T-cell (primary cell): ENCODE results near the gene SERPINE1. TPM values are rescaled to one million over a fixed set of nuclear protein-coding genes. Genes with fewer than 3 reads are reported as not detected.
"Not testable (repeated sequence)": the region's sequence is repeated elsewhere in the genome, so short reads cannot be mapped to it uniquely, and the experiment has no call there.

Experiments used
- ATAC-seq, 4 experiments: fragments of 200-7000 bp in 3 of 4; fragments of 150-1000 bp in 1 of 4; cut with Tn5 transposase; replicated peaks in 1 of 4; 1 replicate in 3 of 4; 2 replicates in 1 of 4; pipeline ENCODE4 v1.10.0; 2021; ENCODE audit warnings: moderate library complexity in 3 of 4, mild to moderate bottlenecking in 2 of 4, moderate number of reproducible peaks in 1 of 4
- CTCF ChIA-PET, 2 donors: fragments of 300-600 bp; sonication (Branson Sonifier 250); formaldehyde crosslinking; loops; one replicate each; lab custom pipeline; 2022; ENCODE audit warnings: antibody characterized with exemption in 2 of 2; lab: Charles Lee
- POLR2A ChIA-PET, 2 donors: fragments of 300-600 bp; sonication (Branson Sonifier 250); formaldehyde crosslinking; loops; one replicate each; lab custom pipeline; 2022; ENCODE audit warnings: antibody characterized with exemption in 2 of 2; lab: Charles Lee
- DNase-seq, 35 experiments: peaks; one replicate each; pipeline versions ENCODE4 v3.0.0 to v3.0.0-alpha.2; 2013 to 2023
- H3K27ac ChIP-seq: one replicate; pipeline ENCODE4 v1.5.1; 2013; ENCODE audit warnings: low read length
- H3K27me3 ChIP-seq, 2 experiments: replicated peaks in 1 of 2; 1 replicate in 1 of 2; 2 replicates in 1 of 2; pipeline versions ENCODE4 v1.6.1 to v1.7.0; 2013; ENCODE audit warnings: low read length in 1 of 2, mixed read lengths in 1 of 2; ENCODE audit not compliant: control insufficient read depth in 2 of 2, insufficient read depth in 2 of 2; ENCODE audit errors: extremely low read depth in 1 of 2
- H3K36me3 ChIP-seq, 2 donors: 1 replicate in 1 of 2; 2 replicates in 1 of 2; pipeline versions ENCODE4 v1.6.1 to v1.7.0; 2013; ENCODE audit warnings: low read length in 1 of 2; ENCODE audit not compliant: control insufficient read depth in 2 of 2, insufficient read depth in 1 of 2; ENCODE audit errors: extremely low read depth in 1 of 2
- H3K4me1 ChIP-seq, 2 experiments: 1 replicate in 1 of 2; 2 replicates in 1 of 2; pipeline versions ENCODE4 v1.6.1 to v1.7.0; 2013; ENCODE audit warnings: low read length in 2 of 2, mixed read lengths in 1 of 2; ENCODE audit not compliant: insufficient read depth in 2 of 2, control insufficient read depth in 1 of 2; ENCODE audit errors: extremely low read depth in 1 of 2
- H3K4me3 ChIP-seq, 2 donors: 1 replicate in 1 of 2; 2 replicates in 1 of 2; pipeline versions ENCODE4 v1.5.1 to v1.7.0; 2013; ENCODE audit warnings: mild to moderate bottlenecking in 2 of 2, low read length in 1 of 2, moderate library complexity in 1 of 2; ENCODE audit not compliant: control insufficient read depth in 1 of 2; ENCODE audit errors: extremely low read depth in 1 of 2
- H3K9me3 ChIP-seq: 2 replicates; pipeline ENCODE4 v1.7.0; 2013
- H3K27ac Mint-ChIP-seq, 2 donors: one replicate each; pipeline ENCODE4 v1.8.0; 2020 to 2021; ENCODE audit warnings: mild to moderate bottlenecking in 2 of 2, mixed read lengths in 2 of 2
- H3K27me3 Mint-ChIP-seq, 2 donors: one replicate each; pipeline ENCODE4 v1.8.0; 2021 to 2022; ENCODE audit warnings: mixed read lengths in 2 of 2
- H3K36me3 Mint-ChIP-seq: one replicate; pipeline ENCODE4 v1.8.0; 2021; ENCODE audit warnings: mixed read lengths
- H3K4me1 Mint-ChIP-seq, 3 donors: one replicate each; pipeline ENCODE4 v1.8.0; 2020 to 2022; ENCODE audit warnings: mixed read lengths in 3 of 3, mild to moderate bottlenecking in 1 of 3
- H3K4me3 Mint-ChIP-seq, 3 donors: one replicate each; pipeline ENCODE4 v1.8.0; 2020 to 2022; ENCODE audit warnings: mild to moderate bottlenecking in 3 of 3, mixed read lengths in 3 of 3, moderate library complexity in 3 of 3
- H3K9me3 Mint-ChIP-seq, 3 donors: one replicate each; pipeline ENCODE4 v1.8.0; 2020 to 2022; ENCODE audit warnings: mixed read lengths in 3 of 3
- WGBS: methylation state at CpG from one replicate; pipeline ENCODE4 v1.1.5; 2013; ENCODE audit warnings: missing lambda C conversion rate; ENCODE audit not compliant: insufficient coverage; 5-methylcytosine and 5-hydroxymethylcytosine counted together
- total RNA-seq, 35 experiments: library from RNA in 6 of 35; stranded (reverse) in 6 of 35; fragments of 120-200 nt in 1 of 35; gene quantifications; one replicate each; pipeline versions ENCODE4 v1.2.1 to v1.2.4 and lab custom pipeline; 2013 to 2026

Gene SERPINE1
- total RNA-seq, 5 donors from 2014 or later (not counting 1 experiment from before 2014, with no cell fraction given): 0.18 to 0.79 (median 0.51) TPM; not detected in 1

- POLR2A ChIA-PET: no interaction called here
- H3K27ac ChIP-seq: no peak overlapping the region
- no peaks in the 10 kb centered on the region for H3K9me3 Mint-ChIP-seq
- CTCF ChIA-PET: no interaction called here
- H3K27me3 ChIP-seq: no peaks in the 10 kb centered on the region
- H3K4me1 ChIP-seq: peaks cover 11 to 58% of the 10 kb centered on the region in 2 experiments
- peaks cover 11% of the 10 kb centered on the region for H3K36me3 Mint-ChIP-seq
- H3K9me3 ChIP-seq: no peaks in the 10 kb centered on the region
- peaks cover 15 to 51% (median 40%) of the 10 kb centered on the region in 3 donors for H3K4me1 Mint-ChIP-seq
- no peak overlapping the region for H3K4me3 ChIP-seq
- peaks cover 19 to 36% of the 10 kb centered on the region in 2 donors for H3K36me3 ChIP-seq
- WGBS: 96% methylated on average over 45 of the region's 45 CpGs
- no peaks in the 10 kb centered on the region for H3K27me3 Mint-ChIP-seq
- H3K4me3 Mint-ChIP-seq: peak overlapping the region in 1 of 3 donors; percentile 95
- H3K27ac Mint-ChIP-seq: no peak overlapping the region
- no peak for DNase-seq
- no peak for ATAC-seq
Measured at GRCh38 chr7:101087334-101088068, 39.4 kb upstream of the SERPINE1 start.

GRCh38 chr7:101088069-101088425 lies 38.9 kb upstream of the SERPINE1 start:
- Histone ChIP-seq H3K27ac (no peak overlapping the region), H3K36me3 (peaks cover 19 to 36% of the 10 kb centered on the region in 2 donors), H3K27me3 (no peaks in the 10 kb centered on the region), H3K4me1 (peaks cover 11 to 58% of the 10 kb centered on the region in 2 experiments), H3K9me3 (no peaks in the 10 kb centered on the region), H3K4me3 (no peak overlapping the region)
- CTCF ChIA-PET: no interaction called here
- H3K4me3 Mint-ChIP-seq: no peak overlapping the region
- DNase-seq (no peak), ATAC-seq (no peak)
- H3K9me3 Mint-ChIP-seq: no peaks in the 10 kb centered on the region
- POLR2A ChIA-PET: no interaction called here
- H3K36me3 Mint-ChIP-seq: peaks cover 14% of the 10 kb centered on the region
- no peak overlapping the region for H3K27ac Mint-ChIP-seq
- H3K4me1 Mint-ChIP-seq: peaks cover 15 to 54% (median 40%) of the 10 kb centered on the region in 3 donors
- 96% methylated on average over 21 of the region's 21 CpGs for WGBS
- H3K27me3 Mint-ChIP-seq: no peaks in the 10 kb centered on the region

- Mint-ChIP-seq H3K27me3 (no peaks in the 10 kb centered on the region), H3K27ac (no peak overlapping the region), H3K4me3 (peak overlapping the region in 1 of 3 donors; percentile 24), H3K4me1 (peaks cover 17 to 56% (median 43%) of the 10 kb centered on the region in 3 donors), H3K9me3 (no peaks in the 10 kb centered on the region), H3K36me3 (peaks cover 14% of the 10 kb centered on the region)
- no peak for ATAC-seq
- Histone ChIP-seq H3K4me3 (no peak overlapping the region), H3K36me3 (peaks cover 19 to 36% of the 10 kb centered on the region in 2 donors), H3K9me3 (no peaks in the 10 kb centered on the region), H3K27me3 (no peaks in the 10 kb centered on the region), H3K4me1 (peaks cover 11 to 58% of the 10 kb centered on the region in 2 experiments), H3K27ac (no peak overlapping the region)
- ChIA-PET POLR2A (no interaction called here), CTCF (no interaction called here)
- no peak for DNase-seq
- 95% methylated on average over 40 of the region's 41 CpGs for WGBS
Measured at GRCh38 chr7:101088858-101089529, 37.9 kb upstream of the SERPINE1 start.

GRCh38 chr7:101089876-101090275 lies 37.0 kb upstream of the SERPINE1 start:
- Mint-ChIP-seq H3K4me3 (no peak overlapping the region), H3K27me3 (no peaks in the 10 kb centered on the region), H3K4me1 (peaks cover 18 to 54% (median 39%) of the 10 kb centered on the region in 3 donors), H3K36me3 (peaks cover 14% of the 10 kb centered on the region), H3K9me3 (no peaks in the 10 kb centered on the region), H3K27ac (no peak overlapping the region)
- no peak for ATAC-seq
- H3K4me3 ChIP-seq: no peak overlapping the region
- H3K27me3 ChIP-seq: no peaks in the 10 kb centered on the region
- H3K4me1 ChIP-seq: peaks cover 8 to 55% of the 10 kb centered on the region in 2 experiments
- ChIA-PET CTCF (interaction anchor here in 1 of 2 donors (0.5 kb wide), 1 partner anchor 226 kb away, joined by 4 read pairs; no protein-coding TSS in a partner anchor), POLR2A (interaction anchor here in 1 of 2 donors (0.6 to 0.7 kb wide), 2 partner anchors 23 to 218 kb away, joined by 4 to 11 read pairs; no protein-coding TSS in a partner anchor)
- peaks cover 19 to 36% of the 10 kb centered on the region in 2 donors for H3K36me3 ChIP-seq
- no peaks in the 10 kb centered on the region for H3K9me3 ChIP-seq
- WGBS: 86% methylated on average over 4 of the region's 9 CpGs
- no peak for DNase-seq
- H3K27ac ChIP-seq: no peak overlapping the region

GRCh38 chr7:101092266-101092905 lies 34.5 kb upstream of the SERPINE1 start:
- H3K27ac ChIP-seq, H3K4me3 Mint-ChIP-seq, H3K4me3 ChIP-seq, H3K27ac Mint-ChIP-seq, H3K27me3 Mint-ChIP-seq, ATAC-seq, H3K9me3 Mint-ChIP-seq, H3K9me3 ChIP-seq, POLR2A ChIA-PET, DNase-seq, CTCF ChIA-PET, H3K27me3 ChIP-seq: not testable (repeated sequence)
- peaks cover 14 to 29% of the 10 kb centered on the region in 2 donors for H3K36me3 ChIP-seq
- 95% methylated on average over 4 of the region's 53 CpGs for WGBS
- Mint-ChIP-seq H3K4me1 (peaks cover 15 to 35% (median 22%) of the 10 kb centered on the region in 3 donors), H3K36me3 (peaks cover 14% of the 10 kb centered on the region)
- peaks cover 0 to 34% of the 10 kb centered on the region in 2 experiments for H3K4me1 ChIP-seq

- peaks cover 0 to 19% of the 10 kb centered on the region in 2 experiments for H3K4me1 ChIP-seq
- WGBS: 100% methylated on average over 4 of the region's 4 CpGs
- ATAC-seq: no peak
- Mint-ChIP-seq H3K4me1 (peaks cover 15 to 30% (median 21%) of the 10 kb centered on the region in 3 donors), H3K9me3 (no peaks in the 10 kb centered on the region), H3K27me3 (no peaks in the 10 kb centered on the region), H3K27ac (no peak overlapping the region), H3K4me3 (no peak overlapping the region), H3K36me3 (peaks cover 14% of the 10 kb centered on the region)
- POLR2A ChIA-PET: no interaction called here
- no peak overlapping the region for H3K27ac ChIP-seq
- no peak overlapping the region for H3K4me3 ChIP-seq
- no peak for DNase-seq
- H3K27me3 ChIP-seq: no peaks in the 10 kb centered on the region
- H3K36me3 ChIP-seq: peaks cover 8 to 16% of the 10 kb centered on the region in 2 donors
- CTCF ChIA-PET: interaction anchor here in 1 of 2 donors (0.7 kb wide), 2 partner anchors 50 to 364 kb away, joined by 5 read pairs; no protein-coding TSS in a partner anchor
- no peaks in the 10 kb centered on the region for H3K9me3 ChIP-seq
Measured at GRCh38 chr7:101093906-101094305, 33.0 kb upstream of the SERPINE1 start.
